Measurements from ENCODE around the gene SUGCT. TPM values are rescaled to one million over a fixed set of nuclear protein-coding genes. Genes with fewer than 3 reads are reported as not detected.

SUGCT gene
- total and polyA plus RNA-seq, 2 of the 8 experiments (the other 6 are each of a cell fraction or from before 2014, with no cell fraction given): 2.8 to 5.4 TPM

DNA sequence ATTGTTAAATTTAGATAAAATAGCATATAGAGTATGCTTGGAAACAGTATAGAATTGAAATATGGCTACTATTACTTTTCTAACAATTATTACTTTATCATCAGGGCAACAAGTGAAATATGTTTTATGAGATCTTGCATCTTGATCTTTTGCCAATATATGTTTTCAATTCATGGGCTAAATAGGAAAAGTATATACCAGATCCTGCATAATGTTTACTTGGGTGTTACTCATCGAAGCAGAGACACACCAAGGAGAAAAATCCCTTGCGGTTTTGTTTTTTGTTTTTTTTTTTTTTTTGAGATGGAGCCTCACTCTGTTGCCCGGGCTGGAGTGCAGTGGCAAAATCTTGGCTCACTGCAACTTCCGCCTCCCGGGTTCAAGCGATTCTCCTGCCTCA, 541.4 kb downstream of the SUGCT start:
- Histone ChIP-seq H2AK5ac (ENCODE audit: low read depth, low read length) (no peak overlapping the region), H3K79me2 (ENCODE audit: control insufficient read depth in 1 of 2, insufficient read depth in 2 of 2, low read length in 2 of 2) (no peaks in the 10 kb centered on the region), H3K27me3 (replicated peaks in 1 of 4; ENCODE audit: control insufficient read depth in 3 of 4, extremely low read depth in 1 of 4, insufficient read depth in 3 of 4, low read length in 3 of 4) (no peaks in the 10 kb centered on the region), H4K20me1 (replicated peaks in 1 of 2; ENCODE audit: control insufficient read depth in 1 of 2, insufficient read depth in 2 of 2, low read length in 2 of 2) (no peaks in the 10 kb centered on the region), H4K5ac (ENCODE audit: insufficient read length, low read depth, low read length) (no peak overlapping the region), H2AFZ (ENCODE audit: low read length) (no peak overlapping the region), H3K23me2 (ENCODE audit: low read depth, low read length) (no peaks in the 10 kb centered on the region), H4K91ac (replicated peaks; ENCODE audit: insufficient read length, low read length) (no peak overlapping the region), H3K9ac (replicated peaks in 1 of 4; ENCODE audit: extremely low read depth in 1 of 4, low read depth in 3 of 4, low read length in 3 of 4) (no peak overlapping the region), H2BK20ac (ENCODE audit: low read length) (no peak overlapping the region), H2BK5ac (ENCODE audit: low read depth, low read length) (no peak overlapping the region), H3K4me1 (replicated peaks in 1 of 4; ENCODE audit: control insufficient read depth in 3 of 4, insufficient read depth in 4 of 4, low read length in 3 of 4) (no peaks in the 10 kb centered on the region), H3K4me2 (ENCODE audit: insufficient read depth in 1 of 2, low read depth in 2 of 2, low read length in 2 of 2) (no peak overlapping the region), H3K4me3 (ENCODE audit: extremely low read depth in 1 of 4, insufficient read depth in 2 of 4, low read depth in 3 of 4, low read length in 4 of 4) (no peak overlapping the region), H2BK12ac (ENCODE audit: low read depth, low read length) (no peak overlapping the region), H3K79me1 (ENCODE audit: low read depth, low read length) (no peaks in the 10 kb centered on the region), H2BK15ac (ENCODE audit: low read length) (no peak overlapping the region), H4K8ac (ENCODE audit: extremely low read depth, insufficient read depth, low read length) (no peak overlapping the region), H3K9me3 (ENCODE audit: insufficient read depth in 2 of 2, low read depth in 1 of 2, low read length in 1 of 2) (no peaks in the 10 kb centered on the region), H3K18ac (ENCODE audit: extremely low read depth, low read length) (no peak overlapping the region), H3K27ac (ENCODE audit: low read depth, low read length) (no peak overlapping the region), H3K23ac (ENCODE audit: insufficient read length) (no peak overlapping the region), H3K4ac (replicated peaks; ENCODE audit: insufficient read length, low read depth, low read length) (no peak overlapping the region), H3K14ac (ENCODE audit: insufficient read length) (no peak overlapping the region), H3K36me3 (ENCODE audit: control insufficient read depth in 2 of 4, insufficient read depth in 4 of 4, low read length in 3 of 4) (no peaks in the 10 kb centered on the region), H2BK120ac (replicated peaks; ENCODE audit: low read depth, low read length) (no peak overlapping the region), H3K56ac (replicated peaks; ENCODE audit: insufficient read length, low read depth, low read length) (no peak overlapping the region)
- WGBS, 2 experiments (ENCODE audit: extremely low coverage in 1 of 2, insufficient coverage in 1 of 2, insufficient read length in 1 of 2, insufficient replicate concordance in 2 of 2, low coverage in 1 of 2, low lambda C conversion rate in 2 of 2, missing lambda C conversion rate in 1 of 2): 96% methylated on average over 5 of the region's 6 CpGs; no CpG with 5 or more reads in 1 of the 2 experiments
- POLR2A ChIA-PET (ENCODE audit: partially characterized antibody): no interaction called here
- no peak for DNase-seq (ENCODE audit: low read depth in 1 of 2, low spot score in 2 of 2)
- no peak for FAIRE-seq
- CTCF ChIA-PET (ENCODE audit: partially characterized antibody): no interaction called here
- no peak for TF ChIP-seq ZNF274 (IDR thresholded peaks at IDR 0.05; ENCODE audit: borderline replicate concordance, extremely low read depth, low read length)
- no peak for TF ChIP-seq SRF (IDR thresholded peaks at IDR 0.05; ENCODE audit: low read depth, low read length)
- no peak for TF ChIP-seq CTBP2 (IDR thresholded peaks at IDR 0.05; ENCODE audit: borderline replicate concordance, insufficient read depth, insufficient read length, low read length)
- TF ChIP-seq SIRT6 (IDR thresholded peaks at IDR 0.05; ENCODE audit: low read length): no peak
- no peak for TF ChIP-seq RXRA (IDR thresholded peaks at IDR 0.05; ENCODE audit: insufficient read depth, low read depth, low read length)
- no peak for TF ChIP-seq SAP30 (IDR thresholded peaks at IDR 0.05; ENCODE audit: insufficient read depth, insufficient replicate concordance, low read length)
- TF ChIP-seq E2F6 (IDR thresholded peaks at IDR 0.05): no peak
- TF ChIP-seq SIN3A (conservative IDR thresholded peaks at IDR 0.05 in 1 of 2, IDR thresholded peaks at IDR 0.05 in 1 of 2; ENCODE audit: low read depth in 1 of 2, low read length in 2 of 2): no peak
- no peak for TF ChIP-seq EP300 (IDR thresholded peaks at IDR 0.05; ENCODE audit: borderline replicate concordance in 1 of 2, low read depth in 2 of 2, low read length in 2 of 2)
- TF ChIP-seq POLR2AphosphoS5 (IDR thresholded peaks at IDR 0.05; ENCODE audit: low read depth, low read length): no peak
